H1 (cell line): ENCODE results near the gene RNF133. TPM values are rescaled to one million over a fixed set of nuclear protein-coding genes. Genes with fewer than 3 reads are reported as not detected.

Experiments used
- CTCF ChIA-PET: fragments of 300-600 bp; sonication (Branson Sonifier 250); formaldehyde crosslinking; loops from one replicate; lab custom pipeline; 2021; ENCODE audit not compliant: partially characterized antibody; lab: Charles Lee
- POLR2A ChIA-PET: fragments of 300-600 bp; sonication (Branson Sonifier 250); formaldehyde crosslinking; loops from one replicate; lab custom pipeline; 2021; ENCODE audit warnings: inconsistent platforms; ENCODE audit not compliant: partially characterized antibody; lab: Charles Lee
- DNase-seq, 2 experiments: peaks; one replicate each; pipeline versions ENCODE4 v3.0.0 to v3.0.0-alpha.2; 2010 to 2022; ENCODE audit warnings: low spot score in 2 of 2, low read depth in 1 of 2, mixed read lengths in 1 of 2
- FAIRE-seq: peaks from 2 replicates; lab custom pipeline; 2011; peaks lifted over from hg19 to GRCh38; lab: Jason Lieb, UNC
- H2AFZ ChIP-seq: 2 replicates; pipeline ENCODE4 v1.8.1; 2012; ENCODE audit warnings: low read length, inconsistent platforms
- H2AK5ac ChIP-seq: 2 replicates; pipeline ENCODE4 v1.6.1; 2013; ENCODE audit warnings: low read depth, low read length
- H2BK120ac ChIP-seq: replicated peaks from 2 replicates; pipeline ENCODE3; 2013; ENCODE audit warnings: low read depth, low read length, inconsistent platforms
- H2BK12ac ChIP-seq: 2 replicates; pipeline ENCODE4 v1.6.1; 2013; ENCODE audit warnings: low read depth, low read length
- H2BK15ac ChIP-seq: 2 replicates; pipeline ENCODE4 v1.6.1; 2013; ENCODE audit warnings: low read length
- H2BK20ac ChIP-seq: 2 replicates; pipeline ENCODE4 v1.6.1; 2013; ENCODE audit warnings: low read length
- H2BK5ac ChIP-seq: 2 replicates; pipeline ENCODE4 v1.6.1; 2013; ENCODE audit warnings: low read depth, low read length
- H3K14ac ChIP-seq: 2 replicates; pipeline ENCODE4 v1.6.1; 2013; ENCODE audit warnings: inconsistent platforms; ENCODE audit not compliant: insufficient read length
- H3K18ac ChIP-seq: 2 replicates; pipeline ENCODE4 v1.6.1; 2013; ENCODE audit warnings: low read length; ENCODE audit errors: extremely low read depth
- H3K23ac ChIP-seq: 2 replicates; pipeline ENCODE4 v1.6.1; 2013; ENCODE audit warnings: inconsistent platforms; ENCODE audit not compliant: insufficient read length
- H3K23me2 ChIP-seq: 2 replicates; pipeline ENCODE4 v1.6.1; 2013; ENCODE audit warnings: low read depth, low read length
- H3K27ac ChIP-seq: 2 replicates; pipeline ENCODE4 v1.6.1; 2011; ENCODE audit warnings: low read depth, low read length, inconsistent platforms
- H3K27me3 ChIP-seq, 4 experiments: replicated peaks in 1 of 4; 1 replicate in 1 of 4; 2 replicates in 3 of 4; pipeline versions ENCODE4 v1.6.1 to v1.8.1; 2011 to 2013; ENCODE audit warnings: low read length in 3 of 4, mild to moderate bottlenecking in 3 of 4, inconsistent platforms in 2 of 4, mixed read lengths in 2 of 4, moderate library complexity in 1 of 4; ENCODE audit not compliant: control insufficient read depth in 3 of 4, insufficient read depth in 3 of 4; ENCODE audit errors: extremely low read depth in 1 of 4
- H3K36me3 ChIP-seq, 4 experiments: 2 replicates each; pipeline versions ENCODE4 v1.6.1 to v1.8.1; 2011 to 2013; ENCODE audit warnings: mild to moderate bottlenecking in 4 of 4, low read length in 3 of 4, moderate library complexity in 2 of 4, control low read depth in 1 of 4, inconsistent platforms in 1 of 4; ENCODE audit not compliant: insufficient read depth in 4 of 4, control insufficient read depth in 2 of 4
- H3K4ac ChIP-seq: replicated peaks from 2 replicates; pipeline ENCODE3; 2013; ENCODE audit warnings: low read length, low read depth, mixed read lengths, inconsistent platforms; ENCODE audit not compliant: insufficient read length
- H3K4me1 ChIP-seq, 4 experiments: replicated peaks in 1 of 4; 1 replicate in 1 of 4; 2 replicates in 3 of 4; pipeline versions ENCODE4 v1.6.1 to v1.8.1; 2011 to 2013; ENCODE audit warnings: low read length in 3 of 4, inconsistent platforms in 2 of 4, mixed read lengths in 1 of 4; ENCODE audit not compliant: insufficient read depth in 4 of 4, control insufficient read depth in 3 of 4
- H3K4me2 ChIP-seq, 2 experiments: 2 replicates each; pipeline versions ENCODE4 v1.6.1 to v1.8.1; 2011 to 2013; ENCODE audit warnings: low read depth in 2 of 2, low read length in 2 of 2, control low read depth in 1 of 2, inconsistent platforms in 1 of 2, mild to moderate bottlenecking in 1 of 2; ENCODE audit not compliant: insufficient read depth in 1 of 2
- H3K4me3 ChIP-seq, 4 experiments: fragments of 200-600, 300-600 bp in 1 of 4; sonication (generic), shearing (Covaris generic), sonication (Bioruptor Twin) in 1 of 4; 2 replicates each; pipeline versions ENCODE4 v1.5.1 to v1.8.1; 2011 to 2016; ENCODE audit warnings: low read length in 4 of 4, low read depth in 3 of 4, control low read depth in 2 of 4, inconsistent platforms in 2 of 4, mild to moderate bottlenecking in 2 of 4, mixed read lengths in 1 of 4, moderate library complexity in 1 of 4; ENCODE audit not compliant: insufficient read depth in 2 of 4; ENCODE audit errors: extremely low read depth in 1 of 4
- H3K56ac ChIP-seq: replicated peaks from 2 replicates; pipeline ENCODE3; 2013; ENCODE audit warnings: low read depth, mild to moderate bottlenecking, mixed read lengths, low read length, inconsistent platforms; ENCODE audit not compliant: insufficient read length
- H3K79me1 ChIP-seq: 2 replicates; pipeline ENCODE4 v1.6.1; 2013; ENCODE audit warnings: low read depth, low read length, control low read depth
- H3K79me2 ChIP-seq, 2 experiments: 2 replicates each; pipeline versions ENCODE4 v1.6.1 to v1.8.1; 2012 to 2013; ENCODE audit warnings: low read length in 2 of 2, mild to moderate bottlenecking in 2 of 2, inconsistent platforms in 1 of 2; ENCODE audit not compliant: insufficient read depth in 2 of 2, control insufficient read depth in 1 of 2
- H3K9ac ChIP-seq, 4 experiments: replicated peaks in 1 of 4; 1 replicate in 1 of 4; 2 replicates in 3 of 4; pipeline versions ENCODE4 v1.6.1 to v1.8.1; 2011 to 2013; ENCODE audit warnings: low read depth in 3 of 4, low read length in 3 of 4, control low read depth in 2 of 4, mild to moderate bottlenecking in 2 of 4, moderate library complexity in 2 of 4, inconsistent platforms in 1 of 4; ENCODE audit errors: extremely low read depth in 1 of 4
- H3K9me3 ChIP-seq, 2 experiments: 2 replicates each; pipeline versions ENCODE4 v1.6.1 to v1.8.1; 2012 to 2013; ENCODE audit warnings: mild to moderate bottlenecking in 2 of 2, moderate library complexity in 2 of 2, control low read depth in 1 of 2, inconsistent platforms in 1 of 2, low read depth in 1 of 2, low read length in 1 of 2, mixed read lengths in 1 of 2; ENCODE audit not compliant: insufficient read depth in 2 of 2
- H4K20me1 ChIP-seq, 2 experiments: replicated peaks in 1 of 2; 2 replicates each; pipeline versions ENCODE3 to v1.8.1; 2011 to 2013; ENCODE audit warnings: inconsistent platforms in 2 of 2, low read length in 2 of 2, mild to moderate bottlenecking in 1 of 2; ENCODE audit not compliant: insufficient read depth in 2 of 2, control insufficient read depth in 1 of 2
- H4K5ac ChIP-seq: 2 replicates; pipeline ENCODE4 v1.6.1; 2013; ENCODE audit warnings: low read length, low read depth, mixed read lengths, inconsistent platforms; ENCODE audit not compliant: insufficient read length
- H4K8ac ChIP-seq: 2 replicates; pipeline ENCODE4 v1.8.0; 2013; ENCODE audit warnings: mild to moderate bottlenecking, moderate library complexity, low read length, inconsistent platforms; ENCODE audit not compliant: insufficient read depth; ENCODE audit errors: extremely low read depth
- H4K91ac ChIP-seq: replicated peaks from 2 replicates; pipeline ENCODE3; 2013; ENCODE audit warnings: low read length, mixed read lengths, inconsistent platforms; ENCODE audit not compliant: insufficient read length
- EP300 ChIP-seq, 2 experiments: IDR thresholded peaks; 1 replicate in 1 of 2; 2 replicates in 1 of 2; pipeline ENCODE4 v1.6.1; 2011 to 2012; ENCODE audit warnings: low read depth in 2 of 2, low read length in 2 of 2, mild to moderate bottlenecking in 2 of 2, borderline replicate concordance in 1 of 2, inconsistent platforms in 1 of 2, moderate library complexity in 1 of 2
- YY1 ChIP-seq: IDR thresholded peaks from 2 replicates; pipeline ENCODE4 v1.6.1; 2011; ENCODE audit warnings: low read depth, mild to moderate bottlenecking, low read length
- WGBS, 2 experiments: shearing (Covaris generic) in 1 of 2; methylation state at CpG; one replicate each; pipeline versions ENCODE4 v1.1.6 to v1.1.7; 2013 to 2015; ENCODE audit warnings: low lambda C conversion rate in 2 of 2, mixed read lengths in 2 of 2, inconsistent platforms in 1 of 2, low coverage in 1 of 2, missing lambda C conversion rate in 1 of 2; ENCODE audit not compliant: insufficient replicate concordance in 2 of 2, insufficient coverage in 1 of 2, insufficient read length in 1 of 2; ENCODE audit errors: extremely low coverage in 1 of 2, missing lambda C conversion rate in 1 of 2; 5-methylcytosine and 5-hydroxymethylcytosine counted together
- polyA plus RNA-seq, 7 experiments: library from polyadenylated mRNA; depleted of rRNA in 3 of 7; stranded (reverse) in 5 of 7; unstranded in 2 of 7; fragments of >200 nt in 5 of 7; fragments of 200-250 nt in 2 of 7; gene quantifications; 1 replicate in 5 of 7; 2 replicates in 1 of 7; 4 replicates in 1 of 7; pipeline versions ENCODE4 v1.2.1 to v1.2.3, GENCODE V29; 2011 to 2013; ENCODE audit warnings: missing spikeins in 2 of 7, mixed read lengths in 2 of 7
- total RNA-seq: library from RNA; stranded (reverse); fragmentation: NEBNext Ultra II Directional; extraction: Animal tissue kit (Norgen Biotek cat#: 25700); gene quantifications from 2 replicates; pipeline ENCODE4 v1.2.1, GENCODE V29; 2021

The RNF133 gene
- total and polyA plus RNA-seq, 2 of the 8 experiments (the other 6 are each of a cell fraction or from before 2014, with no cell fraction given) = 0.09 to 0.39 TPM

GRCh38 chr7:122684504-122684903 lies 14.4 kb downstream of the RNF133 start:
- H2BK120ac ChIP-seq = no peak overlapping the region
- no peak overlapping the region for H2BK15ac ChIP-seq
- no peaks in the 10 kb centered on the region for H3K23me2 ChIP-seq
- FAIRE-seq (no peak), DNase-seq (no peak)
- no peak overlapping the region for H4K8ac ChIP-seq
- 81 to 100% methylated on average over 1 to 2 of the region's 2 CpGs for WGBS, 2 experiments
- H3K9ac ChIP-seq = no peak overlapping the region
- no peaks in the 10 kb centered on the region for H3K79me1 ChIP-seq
- H3K4ac ChIP-seq = no peak overlapping the region
- H4K5ac ChIP-seq = no peak overlapping the region
- H2BK20ac ChIP-seq = no peak overlapping the region
- H2BK12ac ChIP-seq = no peak overlapping the region
- peak overlapping the region; percentile 62 for H3K56ac ChIP-seq
- H4K91ac ChIP-seq = no peak overlapping the region
- peaks cover 4 to 21% (median 15%) of the 10 kb centered on the region in 4 experiments for H3K4me1 ChIP-seq
- H2AFZ ChIP-seq = no peak overlapping the region
- no peak overlapping the region for H2AK5ac ChIP-seq
- ChIA-PET CTCF (interaction anchor here (0.5 to 1.1 kb wide), 2 partner anchors 81 to 106 kb away, joined by 3 read pairs; no protein-coding TSS in a partner anchor), POLR2A (no interaction called here)
- H3K27ac ChIP-seq = no peak overlapping the region
- H3K27me3 ChIP-seq = no peaks in the 10 kb centered on the region
- no peak overlapping the region for H3K14ac ChIP-seq
- no peaks in the 10 kb centered on the region for H3K9me3 ChIP-seq
- no peak overlapping the region for H3K4me3 ChIP-seq
- no peak for TF ChIP-seq YY1
- TF ChIP-seq EP300 (IDR thresholded peaks at IDR 0.05; ENCODE audit: borderline replicate concordance in 1 of 2, low read depth in 2 of 2, low read length in 2 of 2) = no peak
- H2BK5ac ChIP-seq = no peak overlapping the region
- H3K18ac ChIP-seq = no peak overlapping the region
- no peaks in the 10 kb centered on the region for H3K79me2 ChIP-seq
- no peak overlapping the region for H3K23ac ChIP-seq
- no peaks in the 10 kb centered on the region for H4K20me1 ChIP-seq
- H3K36me3 ChIP-seq = no peaks in the 10 kb centered on the region
- H3K4me2 ChIP-seq = no peak overlapping the region
